IMR-90 (cell line): ENCODE results near the gene INAFM1. TPM values are rescaled to one million over a fixed set of nuclear protein-coding genes. Genes with fewer than 3 reads are reported as not detected.

Source experiments
- ATAC-seq: fragments of 200-7000 bp; cut with Tn5 transposase; 2 replicates; pipeline ENCODE4 v1.9.1; 2020; ENCODE audit warnings: low read depth, mild to moderate bottlenecking, moderate library complexity
- BruUV-seq: library from RNA; stranded (reverse); fragments of 400-500 nt; replicated peaks from 2 replicates; lab custom pipeline; 2021; lab: Mats Ljungman, UMichigan
- CTCF ChIA-PET: fragments of 300-600 bp; formaldehyde crosslinking; extraction: SDS; loops from one replicate; lab custom pipeline; 2021; ENCODE audit warnings: antibody characterized with exemption; lab: Yijun Ruan, JAX
- POLR2A ChIA-PET: fragments of 300-600 bp; sonication (Branson Sonifier 250); formaldehyde crosslinking; loops from one replicate; lab custom pipeline; 2022; ENCODE audit warnings: antibody characterized with exemption; ENCODE audit not compliant: unreplicated experiment; lab: Charles Lee
- DNase-seq: peaks from one replicate; pipeline ENCODE4 v3.0.0; 2013
- H2AFZ ChIP-seq: replicated peaks from 2 replicates; pipeline ENCODE3; 2013; ENCODE audit warnings: low read length, mild to moderate bottlenecking; ENCODE audit not compliant: poor library complexity
- H2AK5ac ChIP-seq: 2 replicates; pipeline ENCODE4 v1.6.1; 2013; ENCODE audit warnings: low read depth, low read length, inconsistent platforms
- H2AK9ac ChIP-seq: replicated peaks from 2 replicates; pipeline ENCODE3; 2013; ENCODE audit warnings: mild to moderate bottlenecking, low read depth, low read length, moderate library complexity; ENCODE audit not compliant: poor library complexity
- H2BK120ac ChIP-seq: 2 replicates; pipeline ENCODE4 v1.6.1; 2013; ENCODE audit warnings: low read depth, low read length, inconsistent platforms
- H2BK15ac ChIP-seq: 3 replicates; pipeline ENCODE4 v1.6.1; 2013; ENCODE audit warnings: low read depth, low read length, inconsistent platforms
- H2BK20ac ChIP-seq: 2 replicates; pipeline ENCODE4 v1.6.1; 2013; ENCODE audit warnings: low read depth, mild to moderate bottlenecking, inconsistent platforms, low read length, moderate library complexity
- H2BK5ac ChIP-seq: 2 replicates; pipeline ENCODE4 v1.6.1; 2013; ENCODE audit warnings: mild to moderate bottlenecking, low read depth, low read length, inconsistent platforms; ENCODE audit not compliant: poor library complexity, severe bottlenecking
- H3K14ac ChIP-seq: replicated peaks from 2 replicates; pipeline ENCODE4 v1.6.1; 2013; ENCODE audit warnings: low read depth, low read length, inconsistent platforms
- H3K18ac ChIP-seq: 2 replicates; pipeline ENCODE4 v1.6.1; 2013; ENCODE audit warnings: low read depth, low read length, control low read depth
- H3K23ac ChIP-seq: 2 replicates; pipeline ENCODE4 v1.6.1; 2013; ENCODE audit warnings: low read depth, low read length, inconsistent platforms
- H3K27ac ChIP-seq: 2 replicates; pipeline ENCODE4 v1.5.1; 2013; ENCODE audit warnings: mild to moderate bottlenecking, control low read depth, low read length; ENCODE audit not compliant: insufficient read depth
- H3K27me3 ChIP-seq: 2 replicates; pipeline ENCODE4 v1.6.1; 2013; ENCODE audit warnings: low read length; ENCODE audit not compliant: control insufficient read depth, insufficient read depth
- H3K36me3 ChIP-seq: 2 replicates; pipeline ENCODE4 v1.6.1; 2013; ENCODE audit warnings: low read length, mixed read lengths; ENCODE audit not compliant: control insufficient read depth, insufficient read depth
- H3K4ac ChIP-seq: 2 replicates; pipeline ENCODE4 v1.6.1; 2013; ENCODE audit warnings: low read depth, low read length, inconsistent platforms
- H3K4me1 ChIP-seq: 2 replicates; pipeline ENCODE4 v1.6.1; 2013; ENCODE audit warnings: low read length, mixed read lengths; ENCODE audit not compliant: control insufficient read depth, insufficient read depth
- H3K4me2 ChIP-seq: 2 replicates; pipeline ENCODE4 v1.6.1; 2013; ENCODE audit warnings: low read depth, mild to moderate bottlenecking, control low read depth, low read length, moderate library complexity
- H3K4me3 ChIP-seq: 2 replicates; pipeline ENCODE4 v1.5.1; 2013; ENCODE audit warnings: low read depth, mild to moderate bottlenecking, control low read depth, low read length, moderate library complexity; ENCODE audit not compliant: insufficient read depth
- H3K56ac ChIP-seq: 2 replicates; pipeline ENCODE4 v1.6.1; 2013; ENCODE audit warnings: low read length, inconsistent platforms; ENCODE audit not compliant: insufficient read depth; ENCODE audit errors: extremely low read depth
- H3K79me1 ChIP-seq, 2 experiments: 2 replicates each; pipeline ENCODE4 v1.6.1; 2013; ENCODE audit warnings: low read length in 2 of 2, inconsistent platforms in 1 of 2, low read depth in 1 of 2
- H3K9ac ChIP-seq: 2 replicates; pipeline ENCODE4 v1.6.1; 2013; ENCODE audit warnings: low read depth, low read length, control low read depth
- H3K9me1 ChIP-seq: 2 replicates; pipeline ENCODE4 v1.6.1; 2013; ENCODE audit warnings: low read length, inconsistent platforms; ENCODE audit not compliant: insufficient read depth
- H3K9me3 ChIP-seq: 2 replicates; pipeline ENCODE4 v1.6.1; 2013; ENCODE audit warnings: low read length; ENCODE audit not compliant: control insufficient read depth, insufficient read depth
- H4K20me1 ChIP-seq: 2 replicates; pipeline ENCODE4 v1.6.1; 2013; ENCODE audit warnings: low read length, inconsistent platforms; ENCODE audit not compliant: insufficient read depth
- H4K5ac ChIP-seq: 2 replicates; pipeline ENCODE4 v1.6.1; 2013; ENCODE audit warnings: mild to moderate bottlenecking, low read depth, low read length, control low read depth
- H4K8ac ChIP-seq, 2 experiments: 2 replicates each; pipeline ENCODE4 v1.6.1; 2013; ENCODE audit warnings: low read depth in 2 of 2, low read length in 2 of 2, control low read depth in 1 of 2, inconsistent platforms in 1 of 2
- H4K91ac ChIP-seq: 2 replicates; pipeline ENCODE4 v1.6.1; 2013; ENCODE audit warnings: low read depth, low read length, inconsistent platforms; ENCODE audit not compliant: insufficient read depth
- BHLHE40 ChIP-seq: fragments of 150-350 bp; IDR thresholded peaks from 2 replicates; pipeline ENCODE4 v1.6.1; 2016; ENCODE audit warnings: mild to moderate bottlenecking, low read depth, low read length
- CEBPB ChIP-seq: IDR thresholded peaks from 2 replicates; pipeline ENCODE4 v1.6.1; 2012; ENCODE audit warnings: low read depth, low read length, improper control_type of control experiment
- POLR2A ChIP-seq: IDR thresholded peaks from 2 replicates; pipeline ENCODE4 v1.6.1; 2012; ENCODE audit warnings: mild to moderate bottlenecking, low read depth, low read length
- WGBS, 2 experiments: methylation state at CpG; one replicate each; pipeline versions ENCODE4 v1.1.5 to v1.1.7; 2013; ENCODE audit warnings: missing lambda C conversion rate in 2 of 2; ENCODE audit not compliant: insufficient read length in 1 of 2; ENCODE audit errors: extremely low coverage in 2 of 2; 5-methylcytosine and 5-hydroxymethylcytosine counted together
- dilution Hi-C: fragments of 300-500 bp; cut with HindIII; formaldehyde crosslinking; loops from one replicate; pipeline ENCODE4 v1.14.3; 2018; ENCODE audit warnings: low sequenced_read_pairs; ENCODE audit not compliant: unreplicated experiment
- in situ Hi-C: fragments of 300-500 bp; cut with MboI; formaldehyde crosslinking; loops from 3 replicates; pipeline ENCODE4 v1.14.3; 2019; ENCODE audit warnings: low sequenced_read_pairs, inconsistent platforms, mixed read lengths
- intact Hi-C: fragments of 100-400 bp; cut with micrococcal nuclease; formaldehyde crosslinking; loops from 2 replicates; pipeline ENCODE4 v1.10.0; 2022
- polyA plus RNA-seq, 3 experiments: library from polyadenylated mRNA; depleted of rRNA; stranded (reverse); fragments of >200 nt; gene quantifications; 2 replicates each; pipeline ENCODE4 v1.2.3, GENCODE V29; 2012; ENCODE audit warnings: low replicate concordance in 1 of 3
- total RNA-seq: library from RNA; depleted of rRNA; stranded (reverse); fragments of >200 nt; gene quantifications from 2 replicates; pipeline ENCODE4 v1.2.3, GENCODE V29; 2012
- TF ChIP-seq, protein P1 (sequence below): fragments of 150-350 bp; IDR thresholded peaks from 2 replicates; pipeline ENCODE4 v1.6.1; 2016; ENCODE audit warnings: low read depth, mild to moderate bottlenecking, low read length, moderate library complexity, borderline replicate concordance
- TF ChIP-seq, protein P2 (sequence below): fragments of 150-350 bp; IDR thresholded peaks from 2 replicates; pipeline ENCODE4 v1.6.1; 2017; ENCODE audit warnings: mild to moderate bottlenecking, antibody characterized with exemption, low read length, low read depth
- TF ChIP-seq, protein P3 (sequence below): conservative IDR thresholded peaks from 2 replicates; pipeline ENCODE4 v1.5.1; 2012; ENCODE audit warnings: mild to moderate bottlenecking, low read depth, low read length, improper control_type of control experiment

INAFM1 gene
- total and polyA plus RNA-seq, 2 of the 4 experiments (the other 2 are of a cell fraction): 0.36 to 7.8 TPM

DNA sequence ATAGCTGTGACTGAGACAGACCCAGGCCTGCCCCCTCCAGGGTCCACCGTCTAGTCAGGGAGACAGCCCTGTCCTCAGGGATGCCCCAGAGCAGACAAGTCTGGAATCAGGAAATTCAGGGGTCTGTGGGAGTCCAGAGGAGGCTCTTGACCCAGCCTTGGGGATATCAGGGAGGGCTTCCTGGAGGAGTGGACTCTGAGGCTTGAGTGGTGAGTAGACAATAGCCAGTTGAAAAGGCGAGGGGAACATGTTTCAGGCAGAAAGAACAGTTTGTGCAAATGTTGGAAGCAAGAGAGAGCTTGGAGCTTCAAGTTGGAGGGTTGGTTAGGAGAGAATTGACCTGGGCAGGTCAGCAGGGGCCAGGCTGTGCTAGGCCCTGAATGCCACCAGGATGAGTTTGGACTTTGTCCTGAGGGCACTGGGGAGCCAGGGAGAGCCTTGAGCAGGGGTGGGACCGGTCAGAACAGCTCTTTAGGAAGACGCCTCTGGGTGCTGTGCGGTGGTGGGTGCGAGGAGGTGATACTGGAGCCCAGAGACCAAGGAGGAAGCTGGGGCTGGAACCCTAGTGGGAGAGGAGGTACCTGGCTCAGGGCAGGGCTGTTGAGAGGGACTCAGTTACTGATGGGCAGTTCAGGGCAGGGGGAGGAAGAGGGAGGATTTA is 15.7 kb upstream of the INAFM1 start:
- Histone ChIP-seq H3K4me1 (peaks cover 16% of the 10 kb centered on the region), H2AFZ (no peak overlapping the region), H3K56ac (no peak overlapping the region), H3K18ac (no peak overlapping the region), H3K79me1 (peaks cover 46 to 57% of the 10 kb centered on the region in 2 experiments), H3K23ac (peak overlapping the region; percentile 16), H3K9me1 (peaks cover 13% of the 10 kb centered on the region; the same call in 1 of the 2 replicates), H3K4me2 (no peak overlapping the region), H2BK5ac (no peak overlapping the region), H2BK15ac (no peak overlapping the region), H3K36me3 (peaks cover 32% of the 10 kb centered on the region), H4K91ac (no peak overlapping the region), H4K8ac (peak overlapping the region in 1 of 2 experiments; percentile 0; a peak in 1 of 4 replicates), H3K9me3 (no peaks in the 10 kb centered on the region), H4K20me1 (0 out of 2 replicates have a peak, but pooled peaks cover 5% of the 10 kb centered on the region), H3K9ac (no peak overlapping the region), H3K4me3 (no peak overlapping the region), H3K4ac (0 out of 2 replicates have a peak overlapping the region, but pooled peaks have one; percentile 32), H2AK5ac (peak overlapping the region; percentile 18; the same call in 1 of the 2 replicates), H2AK9ac (peak overlapping the region; percentile 99), H3K27me3 (no peaks in the 10 kb centered on the region), H2BK120ac (no peak overlapping the region), H4K5ac (no peak overlapping the region), H2BK20ac (no peak overlapping the region), H3K14ac (0 out of 2 replicates have a peak overlapping the region, but pooled peaks have one; percentile 99), H3K27ac (no peak overlapping the region)
- ChIA-PET CTCF (no interaction called here), POLR2A (no interaction called here)
- no TSS peak for BruUV-seq
- intact Hi-C loops (no loop called here), in situ Hi-C loops (no loop called here), dilution Hi-C loops (no loop called here)
- TF ChIP-seq, protein P1, sequence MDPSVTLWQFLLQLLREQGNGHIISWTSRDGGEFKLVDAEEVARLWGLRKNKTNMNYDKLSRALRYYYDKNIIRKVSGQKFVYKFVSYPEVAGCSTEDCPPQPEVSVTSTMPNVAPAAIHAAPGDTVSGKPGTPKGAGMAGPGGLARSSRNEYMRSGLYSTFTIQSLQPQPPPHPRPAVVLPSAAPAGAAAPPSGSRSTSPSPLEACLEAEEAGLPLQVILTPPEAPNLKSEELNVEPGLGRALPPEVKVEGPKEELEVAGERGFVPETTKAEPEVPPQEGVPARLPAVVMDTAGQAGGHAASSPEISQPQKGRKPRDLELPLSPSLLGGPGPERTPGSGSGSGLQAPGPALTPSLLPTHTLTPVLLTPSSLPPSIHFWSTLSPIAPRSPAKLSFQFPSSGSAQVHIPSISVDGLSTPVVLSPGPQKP: no peak
- TF ChIP-seq BHLHE40: no peak
- no peak for TF ChIP-seq CEBPB
- no peak for TF ChIP-seq POLR2A
- TF ChIP-seq, protein P2, sequence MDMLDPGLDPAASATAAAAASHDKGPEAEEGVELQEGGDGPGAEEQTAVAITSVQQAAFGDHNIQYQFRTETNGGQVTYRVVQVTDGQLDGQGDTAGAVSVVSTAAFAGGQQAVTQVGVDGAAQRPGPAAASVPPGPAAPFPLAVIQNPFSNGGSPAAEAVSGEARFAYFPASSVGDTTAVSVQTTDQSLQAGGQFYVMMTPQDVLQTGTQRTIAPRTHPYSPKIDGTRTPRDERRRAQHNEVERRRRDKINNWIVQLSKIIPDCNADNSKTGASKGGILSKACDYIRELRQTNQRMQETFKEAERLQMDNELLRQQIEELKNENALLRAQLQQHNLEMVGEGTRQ: no peak
- TF ChIP-seq, protein P3, sequence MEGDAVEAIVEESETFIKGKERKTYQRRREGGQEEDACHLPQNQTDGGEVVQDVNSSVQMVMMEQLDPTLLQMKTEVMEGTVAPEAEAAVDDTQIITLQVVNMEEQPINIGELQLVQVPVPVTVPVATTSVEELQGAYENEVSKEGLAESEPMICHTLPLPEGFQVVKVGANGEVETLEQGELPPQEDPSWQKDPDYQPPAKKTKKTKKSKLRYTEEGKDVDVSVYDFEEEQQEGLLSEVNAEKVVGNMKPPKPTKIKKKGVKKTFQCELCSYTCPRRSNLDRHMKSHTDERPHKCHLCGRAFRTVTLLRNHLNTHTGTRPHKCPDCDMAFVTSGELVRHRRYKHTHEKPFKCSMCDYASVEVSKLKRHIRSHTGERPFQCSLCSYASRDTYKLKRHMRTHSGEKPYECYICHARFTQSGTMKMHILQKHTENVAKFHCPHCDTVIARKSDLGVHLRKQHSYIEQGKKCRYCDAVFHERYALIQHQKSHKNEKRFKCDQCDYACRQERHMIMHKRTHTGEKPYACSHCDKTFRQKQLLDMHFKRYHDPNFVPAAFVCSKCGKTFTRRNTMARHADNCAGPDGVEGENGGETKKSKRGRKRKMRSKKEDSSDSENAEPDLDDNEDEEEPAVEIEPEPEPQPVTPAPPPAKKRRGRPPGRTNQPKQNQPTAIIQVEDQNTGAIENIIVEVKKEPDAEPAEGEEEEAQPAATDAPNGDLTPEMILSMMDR: no peak
- ATAC-seq (no peak), DNase-seq (no peak)
- WGBS, 2 experiments: 96% methylated on average over 6 of the region's 6 CpGs; no CpG with 5 or more reads in 1 of the 2 experiments
